Activated CD8-positive, alpha-beta memory T cell treated with anti-CD3 and anti-CD28 coated beads, Interleukin-2, amount 50 U/mL, for 1 hour (primary cell): Measurements from ENCODE around the gene PSEN1.
A peak's percentile ranks its signal among the peaks of the same experiment; 100 is the strongest.

Source experiments
- DNase-seq: peaks from one replicate; pipeline ENCODE4 v3.0.0-alpha.2; 2020; ENCODE audit errors: extremely low read depth

Gene PSEN1

GRCh38 chr14:73136387-73137225 lies at the start of gene PSEN1:
Gene PSEN1 (plus strand): TSS chr14:73136507. CDS start chr14:73148020, 11,513 bp downstream.
- peak; percentile 96 for DNase-seq

- DNase-seq, result no peak
These were observed 45.3 kb upstream of the PSEN1 start for GRCh38 chr14:73091044-73091443.

GRCh38 chr14:73097421-73097820 lies 38.9 kb upstream of the PSEN1 start:
- no peak for DNase-seq

GRCh38 chr14:73100334-73100733 lies 36.0 kb upstream of the PSEN1 start:
- DNase-seq, result no peak

DNA sequence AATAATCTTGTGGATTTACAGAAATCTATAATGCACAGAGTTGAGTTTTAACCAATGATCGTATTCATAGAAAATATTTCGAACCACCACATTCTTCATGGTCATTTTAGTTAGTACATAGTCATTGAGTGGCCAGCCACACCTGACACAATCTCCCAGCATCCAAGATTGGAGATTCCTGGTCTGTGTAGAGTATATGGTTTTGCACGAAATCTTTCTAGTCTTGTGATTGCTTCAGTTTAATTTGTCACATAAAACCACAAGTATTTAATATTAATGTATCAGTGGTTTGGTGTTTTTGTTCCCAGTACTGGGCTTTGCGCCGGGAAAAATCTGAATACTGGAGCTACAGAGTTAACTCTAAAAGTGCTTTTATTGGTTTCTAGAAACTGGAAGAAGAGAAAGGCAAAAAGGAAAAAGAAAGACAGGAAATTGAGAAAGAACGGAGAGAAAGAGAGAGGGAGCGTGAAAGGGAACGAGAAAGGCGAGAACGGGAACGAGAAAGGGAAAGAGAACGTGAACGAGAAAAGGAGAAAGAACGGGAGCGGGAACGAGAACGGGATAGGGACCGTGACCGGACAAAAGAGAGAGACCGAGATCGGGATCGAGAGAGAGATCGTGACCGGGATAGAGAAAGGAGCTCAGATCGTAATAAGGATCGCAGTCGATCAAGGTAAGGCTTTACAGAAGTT lies 33.4 kb upstream of the PSEN1 start:
- DNase-seq, result no peak

- no peak for DNase-seq
These were observed 31.3 kb upstream of the PSEN1 start for GRCh38 chr14:73105050-73105449.

GRCh38 chr14:73105727-73106126 lies 30.6 kb upstream of the PSEN1 start:
- DNase-seq, result no peak

DNA sequence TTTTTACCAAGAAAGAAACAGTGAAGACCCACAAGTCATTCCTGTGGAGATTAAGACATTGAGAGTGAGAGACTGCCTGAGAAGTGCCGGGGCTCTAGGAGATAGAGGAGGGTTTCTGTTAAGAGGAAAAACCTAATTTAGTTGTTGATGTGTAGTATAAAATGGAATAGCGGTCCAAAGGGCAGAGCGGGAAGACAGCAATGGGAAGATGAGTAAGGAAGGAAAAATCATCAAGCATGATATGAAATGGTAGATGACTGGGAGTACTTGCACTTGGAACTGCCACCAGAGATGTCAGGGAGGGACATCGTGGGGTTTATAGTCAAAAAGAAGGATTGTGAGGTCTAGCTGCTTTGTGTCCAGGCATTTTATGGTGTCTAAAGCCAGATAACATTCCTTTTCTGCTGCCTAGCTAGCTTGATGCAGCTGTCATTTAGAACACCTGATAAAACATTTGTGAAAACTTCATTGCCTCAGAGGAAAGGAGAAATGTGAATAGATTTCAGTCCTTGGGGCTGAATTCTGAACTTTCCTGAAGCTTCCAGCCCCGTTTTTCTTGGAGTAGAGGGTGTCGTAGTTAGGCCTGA lies 20.1 kb upstream of the PSEN1 start:
- DNase-seq, result no peak

GRCh38 chr14:73124180-73124894 lies 12.0 kb upstream of the PSEN1 start:
- DNase-seq, result no peak

DNA sequence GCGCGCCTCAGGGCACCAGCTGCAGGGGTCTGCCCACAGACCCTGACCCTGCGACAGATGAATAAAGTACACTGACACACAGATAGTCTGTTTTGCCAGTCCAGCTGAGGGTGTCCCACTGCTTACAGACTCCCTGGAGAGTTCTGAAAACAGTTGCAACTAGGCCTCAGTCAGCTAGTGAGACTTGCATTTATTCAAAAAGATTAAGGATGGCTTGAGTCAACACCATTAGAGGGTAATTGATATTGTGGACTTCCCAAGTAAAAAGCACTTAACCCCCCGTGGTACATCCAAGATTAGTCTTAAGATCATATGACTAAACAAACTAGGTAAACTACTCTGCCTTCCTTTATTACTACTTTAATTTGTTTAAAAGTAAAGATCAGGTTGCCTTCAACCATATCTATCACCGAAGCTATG lies 11.1 kb upstream of the PSEN1 start:
- DNase-seq, result no peak

GRCh38 chr14:73125746-73126145 lies 10.6 kb upstream of the PSEN1 start:
- no peak for DNase-seq

DNA sequence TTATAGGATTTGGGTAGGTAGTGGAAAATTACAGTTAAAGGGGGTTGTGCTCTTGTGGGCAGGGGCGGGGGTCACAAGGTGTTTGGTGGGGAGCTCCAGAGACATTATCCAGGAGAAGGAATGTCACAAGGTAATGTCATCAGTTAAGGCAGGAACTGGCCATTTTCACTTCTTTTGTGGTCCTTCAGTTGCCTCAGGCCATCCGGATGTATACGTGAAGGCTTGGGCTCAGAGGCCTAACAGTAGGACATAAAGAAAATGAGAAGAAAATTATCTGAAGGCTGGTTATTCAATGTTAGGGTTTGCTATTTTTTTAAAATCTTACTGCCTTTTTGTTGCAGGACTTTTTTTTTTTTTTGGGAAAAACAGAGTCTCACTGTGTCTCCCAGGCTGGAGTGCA lies 2.5 kb upstream of the PSEN1 start:
- DNase-seq, result no peak

GRCh38 chr14:73136085-73136386 lies 271 bp upstream of the PSEN1 start:
- DNase-seq, result no peak

DNA sequence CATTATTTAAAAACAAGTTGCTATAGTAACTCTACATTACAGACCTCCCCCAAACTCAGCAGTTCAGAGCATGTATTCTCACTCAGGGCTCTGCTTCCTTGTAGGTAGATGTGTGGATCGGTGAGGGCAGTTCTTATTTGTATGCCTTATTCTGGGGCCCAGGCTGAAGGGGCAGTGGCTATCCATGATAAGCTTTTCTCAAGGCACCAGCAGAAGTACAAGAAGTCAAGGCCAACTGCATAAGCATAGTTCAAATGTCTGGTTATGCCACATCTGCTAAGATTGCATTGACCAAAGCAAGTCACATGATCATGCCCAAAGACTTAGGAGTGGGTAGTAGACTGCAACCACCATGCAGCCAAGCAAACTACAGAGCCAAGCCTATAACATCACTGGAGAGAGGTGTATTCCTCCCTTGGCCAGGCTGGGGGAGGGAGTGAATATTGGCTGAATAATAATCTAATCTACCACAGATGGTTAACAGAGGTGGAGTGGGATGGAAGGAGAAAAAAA lies 4.6 kb downstream of the PSEN1 start:
- DNase-seq, result no peak

GRCh38 chr14:73142216-73142615 lies 5.9 kb downstream of the PSEN1 start:
- DNase-seq, result no peak

DNA sequence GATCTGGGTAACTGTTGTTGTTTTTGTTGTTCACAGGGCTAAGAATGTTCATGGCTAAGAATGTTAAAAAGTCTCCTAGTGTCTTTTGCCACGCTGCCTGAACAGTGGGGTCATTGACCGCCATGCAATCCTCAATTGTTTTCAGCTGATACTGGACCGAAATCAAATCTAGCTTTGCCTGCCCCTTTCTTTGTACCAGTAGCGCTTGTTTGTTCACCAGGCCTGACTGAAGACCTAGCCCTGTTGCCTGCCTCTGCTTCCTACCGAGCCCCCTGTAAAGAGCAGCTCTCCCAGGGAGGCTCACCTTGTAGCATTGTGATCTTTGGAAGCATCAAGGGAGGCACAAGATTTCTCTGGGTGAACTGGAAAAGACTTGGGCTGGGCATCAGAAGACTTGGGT lies 6.7 kb downstream of the PSEN1 start:
- no peak for DNase-seq

- DNase-seq, result no peak
These were observed 7.3 kb downstream of the PSEN1 start for GRCh38 chr14:73143617-73144016.

DNA sequence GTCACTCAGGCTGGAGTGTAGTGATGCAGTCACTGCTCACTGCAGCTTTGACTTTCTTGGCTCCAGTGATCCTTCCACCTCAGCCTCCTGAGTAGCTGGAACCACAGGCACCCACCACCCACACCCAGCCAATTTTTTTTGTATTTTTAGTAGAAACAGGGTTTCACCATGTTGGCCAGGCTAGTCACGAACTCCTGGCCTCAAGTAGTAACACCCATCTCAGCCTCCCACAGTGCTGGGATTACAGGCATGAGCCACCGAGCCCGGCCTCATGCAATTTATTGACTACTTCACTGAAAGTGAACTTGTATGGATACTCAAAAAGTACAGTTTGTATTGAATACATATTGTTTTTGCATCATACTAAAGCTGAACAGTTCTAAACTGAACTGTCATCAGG lies 9.1 kb downstream of the PSEN1 start:
- DNase-seq, result no peak

DNA sequence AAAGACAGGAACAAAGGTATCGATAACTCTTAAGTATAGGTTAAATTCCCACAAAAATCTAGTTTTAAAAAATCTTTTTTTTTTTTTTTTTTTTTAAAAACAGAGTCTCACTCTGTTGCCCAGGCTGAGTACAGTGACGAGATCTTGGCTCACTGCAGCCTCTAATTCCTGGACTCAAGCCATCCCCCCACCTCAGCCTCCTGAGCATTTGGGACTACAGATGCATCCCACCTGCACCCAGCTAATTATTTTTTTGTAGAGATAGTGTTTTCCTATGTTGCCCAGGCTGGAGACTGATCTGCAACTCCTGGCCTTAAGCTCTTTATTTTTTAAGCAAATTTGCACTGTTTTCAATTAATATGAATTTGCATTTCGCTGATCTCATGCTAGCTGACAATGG lies 9.8 kb downstream of the PSEN1 start:
- no peak for DNase-seq

DNA sequence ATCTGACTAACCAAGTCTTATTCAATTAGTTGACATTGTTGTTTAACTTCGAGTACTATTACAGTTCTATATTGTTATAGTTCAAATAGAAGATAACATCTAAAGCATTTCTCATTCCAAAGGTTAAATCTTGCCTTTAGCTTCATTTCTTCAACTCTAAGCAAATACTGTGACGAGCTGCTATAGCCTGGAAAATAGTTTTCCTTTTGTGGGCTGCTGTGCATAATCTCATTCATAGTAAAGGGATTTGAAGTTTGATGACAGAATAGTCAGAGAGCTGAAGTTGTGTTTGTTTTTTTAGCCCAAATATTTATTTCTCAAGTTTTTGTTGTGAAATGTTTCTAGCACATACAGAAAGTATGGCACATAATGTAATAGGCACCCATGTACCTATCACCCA lies 13.4 kb downstream of the PSEN1 start:
- DNase-seq, result no peak

DNA sequence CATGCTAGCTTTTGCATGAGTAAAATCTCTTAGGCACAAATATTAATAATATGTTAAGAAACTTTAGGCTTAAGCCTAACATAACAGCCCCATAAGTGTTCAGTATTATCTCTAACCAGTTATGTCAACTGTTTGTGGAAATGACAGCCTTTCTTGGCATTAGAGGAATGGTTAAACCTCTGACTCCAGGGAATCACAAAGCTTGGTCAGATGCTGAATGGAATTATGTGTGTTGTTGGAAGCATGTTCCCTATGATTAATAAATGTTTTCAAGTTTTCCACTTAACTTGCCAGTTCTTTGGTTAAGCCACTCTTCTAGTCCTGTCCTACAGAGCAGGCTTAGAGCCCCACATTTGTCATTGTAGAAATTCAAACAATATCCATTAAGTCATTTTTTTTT lies 17.0 kb downstream of the PSEN1 start:
- no peak for DNase-seq

GRCh38 chr14:73162251-73162650 lies 25.9 kb downstream of the PSEN1 start:
- DNase-seq, result no peak
